Measurements from ENCODE around the gene ABCC6. TPM values are rescaled to one million over a fixed set of nuclear protein-coding genes. Genes with fewer than 3 reads are reported as not detected.
"Not testable (repeated sequence)": the region's sequence is repeated elsewhere in the genome, so short reads cannot be mapped to it uniquely, and the experiment has no call there.

ABCC6 gene
- total RNA-seq, 1 donor from 2014 or later: 5.9 TPM

DNA sequence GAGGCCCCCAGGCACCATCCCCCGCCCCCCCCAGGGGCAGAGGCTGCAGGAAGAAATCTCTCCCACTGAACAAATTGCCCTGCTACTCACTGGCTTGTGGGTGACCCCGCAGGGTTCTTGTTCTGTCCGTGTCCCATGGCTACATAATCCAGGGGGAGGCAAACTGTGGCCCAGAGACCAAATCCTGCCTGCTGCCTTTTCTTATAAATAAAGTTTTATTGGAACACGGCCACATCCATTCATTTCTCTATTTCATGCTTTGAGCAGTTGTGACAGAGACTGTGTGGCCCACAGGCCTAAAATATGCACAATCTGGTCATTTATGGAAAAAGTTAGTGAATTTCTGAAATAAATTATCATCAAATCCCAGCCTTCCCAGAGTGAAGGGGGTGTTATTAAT is 38.2 kb downstream of the ABCC6 start:
- no peak overlapping the region for H3K4me3 Mint-ChIP-seq
- TF ChIP-seq, protein P1, sequence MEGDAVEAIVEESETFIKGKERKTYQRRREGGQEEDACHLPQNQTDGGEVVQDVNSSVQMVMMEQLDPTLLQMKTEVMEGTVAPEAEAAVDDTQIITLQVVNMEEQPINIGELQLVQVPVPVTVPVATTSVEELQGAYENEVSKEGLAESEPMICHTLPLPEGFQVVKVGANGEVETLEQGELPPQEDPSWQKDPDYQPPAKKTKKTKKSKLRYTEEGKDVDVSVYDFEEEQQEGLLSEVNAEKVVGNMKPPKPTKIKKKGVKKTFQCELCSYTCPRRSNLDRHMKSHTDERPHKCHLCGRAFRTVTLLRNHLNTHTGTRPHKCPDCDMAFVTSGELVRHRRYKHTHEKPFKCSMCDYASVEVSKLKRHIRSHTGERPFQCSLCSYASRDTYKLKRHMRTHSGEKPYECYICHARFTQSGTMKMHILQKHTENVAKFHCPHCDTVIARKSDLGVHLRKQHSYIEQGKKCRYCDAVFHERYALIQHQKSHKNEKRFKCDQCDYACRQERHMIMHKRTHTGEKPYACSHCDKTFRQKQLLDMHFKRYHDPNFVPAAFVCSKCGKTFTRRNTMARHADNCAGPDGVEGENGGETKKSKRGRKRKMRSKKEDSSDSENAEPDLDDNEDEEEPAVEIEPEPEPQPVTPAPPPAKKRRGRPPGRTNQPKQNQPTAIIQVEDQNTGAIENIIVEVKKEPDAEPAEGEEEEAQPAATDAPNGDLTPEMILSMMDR (conservative IDR thresholded peaks at IDR 0.05): no peak
- no peaks in the 10 kb centered on the region for H3K36me3 Mint-ChIP-seq
- DNase-seq (ENCODE audit: extremely low spot score, unreplicated experiment): no peak
- no peak overlapping the region for H3K27ac Mint-ChIP-seq
- H3K27me3 Mint-ChIP-seq: no peaks in the 10 kb centered on the region
- H3K4me1 Mint-ChIP-seq (ENCODE audit: unreplicated experiment): no peaks in the 10 kb centered on the region
- no peaks in the 10 kb centered on the region for H3K9me3 Mint-ChIP-seq

DNA sequence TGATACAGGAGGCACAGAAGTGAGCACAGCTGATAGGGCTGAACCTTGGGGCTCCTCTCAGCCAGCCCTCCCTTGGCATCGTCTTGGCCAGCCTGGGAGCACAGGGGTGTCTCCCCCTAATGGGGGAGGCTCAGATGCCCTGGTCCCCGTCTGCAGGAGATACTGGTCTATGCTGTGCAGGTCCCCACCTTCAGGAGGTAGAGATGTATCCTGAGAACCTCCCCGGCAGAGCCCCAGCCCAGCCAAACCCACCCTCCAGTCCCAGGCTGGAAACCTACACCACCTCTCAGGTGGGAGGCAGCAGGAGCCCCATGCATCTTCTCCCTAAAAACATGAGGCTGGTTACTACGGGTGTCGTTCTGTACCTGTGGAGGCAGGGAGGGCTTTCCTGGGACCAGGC is 38.7 kb downstream of the ABCC6 start:
- H3K4me1 Mint-ChIP-seq (ENCODE audit: unreplicated experiment): no peaks in the 10 kb centered on the region
- no peak for DNase-seq (ENCODE audit: extremely low spot score, unreplicated experiment)
- H3K9me3 Mint-ChIP-seq: no peaks in the 10 kb centered on the region
- no peak overlapping the region for H3K4me3 Mint-ChIP-seq
- TF ChIP-seq, protein P1 (conservative IDR thresholded peaks at IDR 0.05): no peak
- no peak overlapping the region for H3K27ac Mint-ChIP-seq
- H3K27me3 Mint-ChIP-seq: no peaks in the 10 kb centered on the region
- no peaks in the 10 kb centered on the region for H3K36me3 Mint-ChIP-seq

DNA sequence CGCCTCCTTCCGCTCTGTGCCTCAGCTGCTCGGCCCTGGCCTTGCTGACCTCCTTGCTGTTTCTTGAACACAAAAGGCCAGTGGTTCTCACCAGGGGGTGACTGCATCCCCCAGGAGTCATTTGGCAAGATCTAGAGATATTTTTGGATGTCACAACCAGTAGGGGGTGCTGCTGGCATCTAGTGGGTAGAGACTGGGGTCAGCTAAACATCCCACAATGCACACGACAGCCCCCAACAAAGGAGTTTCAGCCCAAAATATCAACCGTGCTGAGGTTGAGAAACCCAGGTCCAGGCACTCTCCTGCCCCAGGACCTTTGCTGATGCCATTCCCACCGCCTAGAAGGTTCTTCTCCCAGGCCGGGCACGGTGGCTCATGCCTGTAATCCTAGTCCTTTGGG is 39.7 kb downstream of the ABCC6 start:
- TF ChIP-seq, protein P1 (conservative IDR thresholded peaks at IDR 0.05): peak; percentile 40
- DNase-seq (ENCODE audit: extremely low spot score, unreplicated experiment): no peak

DNA sequence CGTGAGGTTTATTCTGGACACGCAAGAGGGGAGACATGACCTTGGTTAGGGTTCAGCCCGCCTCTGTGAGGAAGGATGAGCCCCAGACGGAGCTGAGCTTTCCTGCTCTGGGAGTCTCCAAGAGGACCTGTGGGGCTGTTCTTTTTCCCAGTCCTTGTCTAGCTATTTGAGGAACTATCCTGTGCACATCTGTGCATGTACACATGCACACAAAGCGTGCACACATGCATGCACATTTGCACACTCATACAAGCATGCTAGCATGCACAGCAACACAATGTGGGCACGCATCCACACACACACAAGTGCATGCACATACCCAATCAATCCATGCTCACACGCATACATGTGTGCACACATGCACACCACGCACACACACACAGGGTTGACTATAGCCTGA is 40.4 kb downstream of the ABCC6 start:
- H3K4me1 Mint-ChIP-seq (ENCODE audit: unreplicated experiment): no peaks in the 10 kb centered on the region
- no peak overlapping the region for H3K4me3 Mint-ChIP-seq
- H3K27me3 Mint-ChIP-seq: no peaks in the 10 kb centered on the region
- no peaks in the 10 kb centered on the region for H3K36me3 Mint-ChIP-seq
- TF ChIP-seq, protein P1 (conservative IDR thresholded peaks at IDR 0.05): no peak
- no peak overlapping the region for H3K27ac Mint-ChIP-seq
- no peak for DNase-seq (ENCODE audit: extremely low spot score, unreplicated experiment)
- no peaks in the 10 kb centered on the region for H3K9me3 Mint-ChIP-seq

More for the DNA sequence above, 39.7 kb downstream of the ABCC6 start:
- no peak overlapping the region for H3K27ac Mint-ChIP-seq
- H3K4me1 Mint-ChIP-seq (ENCODE audit: unreplicated experiment): no peaks in the 10 kb centered on the region
- no peaks in the 10 kb centered on the region for H3K9me3 Mint-ChIP-seq
- H3K4me3 Mint-ChIP-seq: no peak overlapping the region
- no peaks in the 10 kb centered on the region for H3K36me3 Mint-ChIP-seq
- H3K27me3 Mint-ChIP-seq: no peaks in the 10 kb centered on the region

DNA sequence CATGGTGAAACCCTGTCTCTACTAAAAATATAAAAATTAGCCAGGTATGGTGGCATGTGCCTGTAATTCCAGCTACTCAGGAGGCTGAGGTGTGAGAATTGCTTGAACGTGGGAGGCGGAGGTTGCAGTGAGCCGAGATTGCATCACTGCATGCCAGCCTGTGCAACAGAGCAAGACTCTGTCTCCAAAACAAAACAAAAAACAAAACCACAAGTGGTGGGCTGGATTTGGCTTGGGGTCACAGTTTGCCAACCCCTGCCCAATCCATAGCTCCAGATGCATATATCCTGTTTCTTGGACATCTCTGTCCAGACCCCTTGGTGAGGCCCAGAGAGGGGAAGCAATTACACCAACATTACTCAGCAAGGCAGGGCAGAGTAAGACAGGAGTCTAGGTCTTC is 41.5 kb downstream of the ABCC6 start:
- DNase-seq (ENCODE audit: extremely low spot score, unreplicated experiment); H3K27me3 Mint-ChIP-seq; H3K4me3 Mint-ChIP-seq; H3K27ac Mint-ChIP-seq; H3K9me3 Mint-ChIP-seq; H3K36me3 Mint-ChIP-seq; H3K4me1 Mint-ChIP-seq (ENCODE audit: unreplicated experiment): not testable (repeated sequence)

DNA sequence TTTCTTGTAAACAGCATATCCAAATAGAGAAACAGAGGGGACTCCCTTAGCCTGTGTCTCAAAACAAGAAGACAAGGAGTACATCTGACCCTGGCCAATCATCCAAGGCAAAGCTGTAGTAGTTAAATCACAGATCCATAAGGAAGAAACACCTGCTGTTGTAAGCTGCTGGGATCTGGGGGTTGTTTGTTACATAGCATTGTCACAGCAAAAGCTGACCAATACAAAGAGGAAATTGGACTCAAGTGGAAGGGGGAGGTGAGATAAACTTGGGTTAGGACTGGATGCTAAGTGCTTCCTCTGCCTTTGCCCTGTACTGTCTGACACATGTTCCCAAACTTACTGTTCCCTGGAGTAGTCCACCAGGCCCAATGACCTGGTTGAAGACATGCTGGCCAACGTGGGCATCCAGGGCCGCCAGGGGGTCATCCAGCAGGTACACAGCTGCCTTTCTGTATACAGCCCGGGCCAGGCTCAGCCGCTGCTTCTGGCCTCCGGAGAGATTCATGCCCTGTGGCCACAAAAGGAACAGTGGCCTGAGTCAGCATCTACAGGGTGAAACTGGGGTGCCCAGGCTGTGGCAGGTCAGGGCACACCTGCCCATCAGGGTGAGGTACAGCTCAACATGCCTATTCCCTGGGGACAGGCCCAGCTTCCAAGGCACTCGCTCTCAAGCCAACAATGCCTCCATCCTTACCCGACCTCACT is 44.7 kb downstream of the ABCC6 start:
- no peaks in the 10 kb centered on the region for H3K9me3 Mint-ChIP-seq
- H3K27me3 Mint-ChIP-seq: no peaks in the 10 kb centered on the region
- no peak for DNase-seq (ENCODE audit: extremely low spot score, unreplicated experiment)
- H3K27ac Mint-ChIP-seq: no peak overlapping the region
- no peaks in the 10 kb centered on the region for H3K36me3 Mint-ChIP-seq
- no peaks in the 10 kb centered on the region for H3K4me1 Mint-ChIP-seq (ENCODE audit: unreplicated experiment)
- H3K4me3 Mint-ChIP-seq: no peak overlapping the region
- TF ChIP-seq, protein P1 (conservative IDR thresholded peaks at IDR 0.05): no peak

Data from type B pancreatic cell (in vitro differentiated cells).